Measurements from ENCODE around the gene PRKAG2.

GRCh38 chr7:151903249-151904032 lies 26.5 kb upstream of the PRKAG2 start:
- no peak for TF ChIP-seq CTCF (IDR thresholded peaks at IDR 0.05)
- TF ChIP-seq POLR2A (IDR thresholded peaks at IDR 0.05), result no peak
